Activated naive CD4-positive, alpha-beta T cell (primary cell): ENCODE measurements around the gene RIOK1.

ENCODE experiments used
- DNase-seq, 4 experiments: peaks; one replicate each; lab custom pipeline; 2025; lab: John Stamatoyannopoulos, UW

RIOK1 gene

DNA sequence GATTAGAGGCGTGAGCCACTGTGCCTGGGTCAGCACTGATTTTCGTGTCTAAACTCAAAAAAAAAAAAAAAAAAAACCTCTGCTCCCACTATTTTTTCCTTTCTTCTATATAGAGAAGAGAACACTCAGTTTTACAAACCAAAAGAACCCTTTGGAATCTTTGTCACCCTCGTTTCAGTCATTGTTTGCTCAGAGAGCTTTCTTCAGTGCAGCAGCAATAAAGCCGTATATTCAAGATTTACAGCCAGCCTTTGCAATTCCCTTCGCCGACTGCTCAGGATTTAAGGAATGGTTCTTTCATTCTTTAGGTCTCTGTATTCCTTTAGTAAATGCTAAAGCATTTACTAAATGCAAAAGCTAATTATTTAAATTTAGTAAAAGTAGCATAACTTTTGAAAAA, 20.1 kb downstream of the RIOK1 start:
- DNase-seq: no peak

DNA sequence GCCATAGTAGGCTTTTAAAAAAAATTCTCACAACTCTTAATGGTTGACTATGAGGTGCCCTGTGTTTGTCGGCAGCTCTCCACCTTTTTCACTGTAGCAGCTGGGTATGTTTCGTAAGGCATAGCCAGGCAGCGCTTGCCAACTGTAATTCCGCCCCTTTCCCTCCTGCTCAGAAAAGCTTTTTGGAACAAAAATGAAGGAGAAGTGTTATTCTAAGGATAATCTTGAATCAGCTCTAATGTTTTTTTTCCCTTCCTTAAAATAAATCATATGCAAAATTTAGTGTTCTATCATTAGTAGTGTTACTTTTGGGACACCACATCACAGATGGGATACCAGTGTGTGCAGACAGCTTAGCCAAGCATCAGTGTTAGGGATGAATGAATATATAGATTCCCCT, 21.2 kb downstream of the RIOK1 start:
- no peak for DNase-seq

DNA sequence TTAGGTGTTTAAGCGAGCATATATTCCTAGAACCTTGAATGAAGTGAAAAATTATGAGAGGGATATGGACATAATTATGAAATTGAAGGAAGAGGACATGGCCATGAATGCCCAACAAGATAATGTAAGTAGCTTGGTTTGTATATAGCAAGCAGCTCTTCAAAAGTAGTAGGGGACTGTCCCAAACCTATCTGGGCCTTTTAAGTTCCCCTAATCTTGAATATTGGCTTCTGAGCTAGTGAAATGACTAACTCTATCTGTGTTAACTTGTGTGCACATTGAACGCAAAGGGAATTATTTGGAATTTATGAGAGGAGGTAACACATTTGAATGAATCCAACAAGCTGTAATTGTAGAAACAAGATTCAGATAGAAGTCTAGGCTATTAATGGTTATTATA, 21.7 kb downstream of the RIOK1 start:
- DNase-seq: no peak

DNA sequence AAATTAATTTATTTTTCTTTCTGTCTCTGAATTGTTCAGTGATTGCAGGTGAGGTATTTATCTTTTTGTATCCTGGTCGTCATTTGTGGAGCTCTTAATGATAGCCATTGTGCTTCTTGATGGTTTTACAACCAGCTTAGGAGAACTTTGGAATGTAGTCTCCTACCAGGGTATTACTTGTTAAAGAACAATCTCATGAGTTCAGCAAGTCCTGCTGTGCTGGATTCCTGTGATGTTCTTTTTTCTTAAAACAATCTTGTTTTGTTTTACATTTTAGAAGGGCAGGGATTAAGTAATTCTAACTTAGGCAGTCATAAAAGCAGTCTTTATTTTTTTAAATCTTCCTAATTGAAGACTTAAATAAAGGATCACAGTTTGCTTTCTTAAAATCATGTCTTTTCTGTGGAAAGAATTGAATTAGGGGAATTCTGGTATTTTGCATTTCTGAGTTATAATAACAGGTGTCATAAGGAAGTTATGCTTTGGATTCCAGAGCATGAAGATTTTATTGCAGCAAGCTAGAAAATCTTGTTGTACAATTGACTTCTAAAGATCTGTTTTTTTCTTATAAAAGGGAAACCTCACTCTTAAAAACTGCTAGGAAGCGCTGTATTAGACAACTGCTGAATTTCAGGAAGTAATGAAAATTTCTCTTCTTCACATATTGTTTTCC, 23.7 kb downstream of the RIOK1 start:
- DNase-seq: no peak

DNA sequence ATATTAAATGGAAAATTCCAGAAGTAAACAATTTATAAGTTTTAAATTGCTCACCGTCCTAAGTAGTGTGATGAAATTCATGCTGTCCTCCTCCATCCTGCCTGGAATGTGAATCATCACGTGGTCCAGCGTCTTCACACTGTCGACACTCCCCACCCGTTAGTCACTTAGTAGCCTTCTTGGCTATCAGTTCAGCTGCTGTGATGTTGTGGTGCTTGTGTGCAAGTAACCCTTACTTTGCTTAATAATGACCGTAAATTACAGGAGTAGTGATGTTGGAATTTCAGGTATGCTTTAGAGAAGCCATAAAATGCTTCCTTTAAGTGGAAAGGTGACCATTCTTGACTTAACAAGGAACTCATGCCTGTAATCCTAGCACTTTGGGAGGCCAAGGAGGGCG, 25.2 kb downstream of the RIOK1 start:
- DNase-seq: no peak

DNA sequence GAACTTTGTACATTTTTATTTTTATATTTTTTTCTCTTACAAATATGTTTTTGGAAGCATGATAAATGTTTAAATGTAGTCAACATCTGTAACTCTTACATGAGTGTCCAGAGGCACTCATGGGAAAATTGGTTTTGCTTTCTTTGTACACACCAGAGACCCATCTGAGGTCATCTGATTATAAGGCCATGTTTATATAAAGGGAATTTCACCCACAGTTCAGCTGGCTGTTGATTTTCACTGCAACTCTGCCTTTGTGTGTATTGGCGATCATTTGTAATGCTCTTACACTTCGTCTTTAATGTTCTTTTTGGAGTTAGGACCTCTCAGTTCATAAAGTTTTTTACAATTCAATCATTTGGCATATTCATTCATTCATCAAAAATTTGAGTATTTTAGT, 28.1 kb downstream of the RIOK1 start:
- DNase-seq: no peak

DNA sequence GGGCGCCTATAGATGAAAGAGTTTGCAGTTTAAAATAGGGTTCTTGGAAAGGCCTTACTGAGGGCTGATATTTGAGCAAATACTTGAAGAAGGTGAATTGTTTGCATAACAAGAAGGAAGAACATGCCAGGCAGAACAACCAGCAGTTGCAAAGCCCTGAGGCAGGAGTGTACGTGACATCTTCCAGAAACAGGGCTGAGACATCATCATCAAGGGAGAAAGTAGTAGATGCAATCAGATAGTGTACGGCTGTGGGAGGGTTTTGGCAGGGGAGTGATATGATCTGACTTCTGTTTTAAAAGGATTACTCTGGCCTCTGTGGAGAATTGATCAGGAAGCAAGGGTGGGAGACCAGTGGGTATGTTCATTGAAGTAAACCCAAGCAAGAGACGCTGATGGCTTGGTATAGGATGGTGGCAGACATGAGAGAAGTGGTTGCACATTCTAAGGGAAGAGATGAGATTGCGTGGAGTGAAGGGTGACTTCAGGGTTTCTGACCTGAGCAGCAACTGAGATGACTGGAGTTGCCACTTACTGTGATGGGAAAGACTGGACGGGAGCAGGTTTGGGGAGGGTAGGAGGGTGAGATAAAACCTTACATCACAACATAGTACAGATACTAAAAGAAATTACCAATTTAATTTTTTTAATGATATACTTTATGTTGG, 28.8 kb downstream of the RIOK1 start:
- DNase-seq: no peak

DNA sequence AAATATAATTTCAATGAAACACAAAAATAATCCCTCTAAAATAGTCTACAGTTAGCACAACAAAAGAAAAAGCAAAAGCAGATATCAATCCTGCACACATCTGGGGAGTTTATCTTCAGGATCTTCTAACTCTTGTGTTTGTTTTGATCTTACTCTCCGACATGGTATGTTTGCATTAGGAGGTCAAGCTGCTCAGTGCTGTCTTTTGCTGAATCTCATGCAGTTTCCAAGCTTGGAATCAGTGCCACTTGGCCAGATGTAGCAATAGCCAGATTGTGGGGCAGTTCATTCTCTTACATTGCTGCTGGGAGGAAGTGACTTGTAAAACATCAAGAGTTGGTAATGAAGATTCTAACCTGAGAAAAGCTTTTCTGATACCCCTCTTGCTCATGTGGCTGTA, 29.5 kb downstream of the RIOK1 start:
- no peak for DNase-seq

DNA sequence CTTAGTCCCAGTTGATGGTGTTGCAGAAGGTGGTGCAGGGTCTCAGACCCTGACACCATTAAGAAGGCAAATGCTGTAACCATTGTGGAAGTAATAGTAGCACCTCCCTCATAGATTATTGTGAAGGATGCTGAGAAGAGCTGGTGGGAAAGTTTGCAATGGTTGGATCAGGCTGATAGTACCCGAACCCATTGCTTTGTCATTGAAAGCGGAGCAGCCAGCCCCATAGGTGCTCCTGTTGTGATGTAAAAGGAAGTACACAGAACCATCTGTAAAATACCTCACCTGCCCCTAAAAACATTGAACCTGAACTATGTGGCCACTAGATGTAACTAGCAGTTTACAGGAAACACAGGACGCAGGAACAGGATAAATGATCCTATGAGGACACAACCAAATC, 31.5 kb downstream of the RIOK1 start:
- no peak for DNase-seq

DNA sequence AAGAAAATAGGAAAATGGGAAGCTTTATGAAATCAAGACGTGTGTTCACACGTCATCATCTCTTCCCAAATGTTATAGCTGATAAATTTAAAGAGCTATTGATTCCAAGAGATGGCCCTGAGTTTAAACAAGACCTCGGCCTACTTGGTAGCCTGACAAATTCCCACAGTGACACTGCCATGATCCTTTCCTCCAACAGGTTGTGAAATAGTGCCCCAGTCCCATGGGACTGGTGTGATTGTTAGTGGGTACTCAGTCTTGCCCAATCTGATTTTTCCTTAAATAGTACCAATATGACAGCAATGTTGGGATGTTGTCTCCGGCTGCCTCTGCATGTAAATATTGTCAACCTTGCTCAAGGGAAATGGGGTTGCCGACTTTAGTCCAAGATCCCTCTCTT, 34.5 kb downstream of the RIOK1 start:
- DNase-seq: no peak

DNA sequence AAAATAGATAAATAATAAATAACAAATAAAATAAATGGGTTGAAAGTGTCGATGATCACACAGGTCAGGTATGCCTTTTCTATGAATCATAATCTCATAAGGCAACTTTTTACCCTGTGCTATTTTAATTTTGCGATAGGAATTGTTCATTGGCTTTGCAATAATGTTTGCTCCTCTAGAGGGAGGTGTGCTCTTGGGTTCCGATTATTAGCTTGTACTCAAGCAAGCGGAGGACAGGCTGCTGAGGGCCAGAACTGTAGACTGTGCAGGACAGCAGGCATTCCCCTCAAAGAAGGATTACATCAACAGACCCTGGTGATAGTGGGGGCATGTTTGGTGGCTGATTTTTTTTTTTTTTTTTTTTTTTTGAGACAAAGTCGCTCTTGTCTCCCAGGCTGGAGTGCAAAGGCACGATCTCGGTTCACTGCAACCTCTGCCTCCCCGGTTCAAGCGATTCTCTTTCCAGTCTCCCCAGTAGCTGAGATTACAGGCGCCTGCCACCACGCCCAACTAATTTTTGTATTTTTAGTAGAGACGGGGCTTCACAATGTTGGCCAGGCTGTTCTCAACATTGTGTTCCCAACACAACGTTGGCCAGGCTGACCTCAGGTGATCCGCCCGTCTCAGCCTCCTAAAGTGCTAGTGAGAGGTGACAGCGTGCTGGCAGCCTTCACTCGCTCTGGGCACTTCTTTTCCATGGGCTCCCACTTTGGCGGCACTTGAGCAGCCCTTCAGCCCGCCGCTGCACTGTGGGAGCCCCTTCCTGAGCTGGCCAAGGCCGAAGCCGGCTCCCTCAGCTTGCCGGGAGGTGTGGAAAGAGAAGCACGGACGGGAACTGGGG, 35.6 kb downstream of the RIOK1 start:
- no peak for DNase-seq

DNA sequence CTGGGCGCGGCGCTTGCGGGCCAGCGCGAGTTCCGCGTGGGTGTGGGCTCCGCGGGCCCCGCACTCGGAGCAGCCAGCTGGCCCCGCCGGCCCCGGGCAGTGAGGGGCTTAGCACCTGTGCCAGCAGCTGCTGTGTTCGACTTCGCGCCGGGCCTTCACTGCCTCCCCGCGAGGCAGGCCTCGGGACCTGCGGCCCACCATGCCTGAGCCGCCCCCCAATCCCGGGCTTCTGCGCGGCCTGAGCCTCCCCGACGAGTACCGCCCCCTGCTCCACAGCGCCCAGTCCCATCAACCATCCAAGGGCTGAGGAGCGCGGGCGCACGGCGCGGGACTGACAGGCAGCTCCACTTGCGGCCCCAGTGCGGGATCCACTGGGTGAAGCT, 36.2 kb downstream of the RIOK1 start:
- no peak for DNase-seq

DNA sequence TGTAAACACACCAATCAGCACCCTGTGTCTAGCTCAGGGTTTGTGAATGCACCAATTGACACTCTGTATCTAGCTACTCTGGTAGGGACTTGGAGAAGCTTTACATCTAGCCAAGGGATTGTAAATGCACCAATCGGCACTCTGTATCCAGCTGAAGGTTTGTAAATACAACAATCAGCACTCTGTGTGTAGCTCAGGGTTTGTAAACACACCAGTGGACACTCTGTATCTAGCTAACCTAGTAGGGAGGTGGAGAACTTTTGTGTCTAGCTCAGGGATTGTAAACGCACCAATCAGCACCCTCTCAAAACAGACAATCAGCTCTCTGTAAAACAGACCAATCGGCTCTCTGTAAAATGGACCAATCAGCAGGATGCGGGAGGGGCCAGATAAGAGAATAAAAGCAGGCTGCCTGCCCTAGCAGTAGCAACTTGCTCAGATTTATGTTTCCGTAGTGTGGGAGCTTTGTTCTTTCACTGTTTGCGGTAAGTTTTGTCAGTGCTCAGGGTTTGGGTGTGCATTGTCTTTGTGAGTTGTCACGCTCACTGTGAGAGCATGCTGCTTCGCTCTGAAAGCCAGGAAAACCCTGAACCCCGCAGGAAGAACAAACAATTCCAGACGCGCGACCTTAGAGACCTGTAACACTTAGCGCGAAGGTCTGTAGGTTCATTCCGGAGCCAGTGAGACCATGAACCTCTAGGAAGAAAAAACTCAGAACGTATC, 37.0 kb downstream of the RIOK1 start:
- DNase-seq: no peak

DNA sequence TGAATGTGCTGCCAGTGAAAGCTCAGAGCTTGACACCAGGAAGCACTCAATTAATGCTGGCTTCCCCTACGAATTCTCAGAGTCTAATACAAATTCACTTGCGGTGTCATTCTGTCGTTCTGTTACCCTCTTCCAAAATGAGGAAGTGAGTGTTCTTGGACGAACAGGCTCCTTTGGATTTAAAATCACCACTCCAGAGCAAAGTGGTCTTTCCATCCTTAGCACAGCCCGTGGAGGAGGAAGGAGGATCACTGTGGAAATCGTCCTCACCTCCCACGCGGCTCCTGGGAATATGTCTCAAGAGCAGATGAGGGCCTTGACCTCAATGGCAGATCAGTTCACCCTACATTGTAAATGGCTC, 41.7 kb downstream of the RIOK1 start:
- DNase-seq: no peak

DNA sequence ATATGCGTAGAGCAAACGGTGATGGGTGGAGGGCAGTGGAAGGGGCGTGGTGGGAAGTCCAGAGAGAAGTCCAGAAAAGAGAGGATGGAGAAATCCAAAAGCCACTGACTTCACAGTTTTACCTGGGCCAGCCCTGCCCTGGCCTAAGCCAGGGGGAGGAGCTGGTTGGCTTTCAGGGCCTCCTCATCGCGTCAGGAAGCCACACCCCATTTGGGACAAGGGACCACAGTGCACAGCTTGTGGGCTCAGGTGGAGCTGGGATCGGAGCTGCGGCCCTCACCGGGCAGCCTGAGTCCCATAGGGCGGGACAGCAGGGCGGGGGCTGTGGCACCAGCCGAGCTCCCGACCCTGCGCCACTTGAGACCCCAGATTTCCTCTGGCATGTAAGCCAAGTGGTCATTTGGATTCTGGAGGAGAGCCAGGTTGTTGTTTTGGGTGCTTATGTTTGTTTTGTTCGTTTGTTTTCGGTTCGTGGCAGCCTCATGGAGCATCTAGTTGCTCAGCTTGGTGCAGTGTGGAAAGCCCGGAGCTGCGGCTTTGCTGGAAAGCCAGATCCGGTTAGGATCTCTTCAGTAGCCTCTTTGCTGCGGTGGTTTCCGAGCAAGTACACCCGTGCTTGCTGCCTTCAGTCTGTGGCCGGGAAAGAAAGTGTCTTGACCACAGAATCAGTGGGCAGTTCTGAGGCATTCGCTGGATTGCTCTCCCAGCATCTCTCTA, 42.2 kb downstream of the RIOK1 start:
- no peak for DNase-seq

DNA sequence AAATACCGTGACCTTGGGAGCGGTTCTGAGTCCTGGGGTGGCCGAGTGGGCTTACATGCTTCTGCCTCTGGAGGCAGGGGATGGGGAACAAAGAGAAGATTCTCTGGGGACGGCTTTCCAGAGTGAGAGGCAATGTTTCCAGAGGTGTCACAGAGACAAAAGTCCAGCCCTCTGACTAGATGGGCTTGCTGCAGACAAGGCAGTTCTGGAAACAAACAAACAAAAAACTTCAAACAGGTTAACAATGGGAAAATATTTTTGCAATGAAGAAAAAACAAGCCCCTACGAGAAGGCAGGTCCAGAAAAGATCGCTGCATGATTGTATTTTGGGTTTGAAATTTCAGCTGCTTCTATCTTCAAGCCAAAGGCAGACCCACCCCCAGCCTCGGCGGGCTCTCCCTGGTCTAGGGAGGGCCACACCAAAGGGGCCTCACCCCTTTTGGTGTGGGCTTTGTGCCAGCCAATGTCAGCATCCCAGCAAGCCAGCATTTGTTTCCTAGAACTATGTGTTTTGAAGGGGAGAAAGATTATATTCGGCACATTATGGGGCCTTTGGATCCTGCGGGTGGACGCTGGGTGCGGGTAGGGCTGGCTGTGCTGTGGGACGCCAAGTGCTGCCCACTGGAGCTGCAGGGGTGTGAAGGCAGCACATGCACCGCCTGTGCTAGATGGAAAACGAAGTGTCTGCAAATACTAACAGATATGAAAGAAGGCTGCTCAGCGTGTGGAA, 42.9 kb downstream of the RIOK1 start:
- DNase-seq: no peak

DNA sequence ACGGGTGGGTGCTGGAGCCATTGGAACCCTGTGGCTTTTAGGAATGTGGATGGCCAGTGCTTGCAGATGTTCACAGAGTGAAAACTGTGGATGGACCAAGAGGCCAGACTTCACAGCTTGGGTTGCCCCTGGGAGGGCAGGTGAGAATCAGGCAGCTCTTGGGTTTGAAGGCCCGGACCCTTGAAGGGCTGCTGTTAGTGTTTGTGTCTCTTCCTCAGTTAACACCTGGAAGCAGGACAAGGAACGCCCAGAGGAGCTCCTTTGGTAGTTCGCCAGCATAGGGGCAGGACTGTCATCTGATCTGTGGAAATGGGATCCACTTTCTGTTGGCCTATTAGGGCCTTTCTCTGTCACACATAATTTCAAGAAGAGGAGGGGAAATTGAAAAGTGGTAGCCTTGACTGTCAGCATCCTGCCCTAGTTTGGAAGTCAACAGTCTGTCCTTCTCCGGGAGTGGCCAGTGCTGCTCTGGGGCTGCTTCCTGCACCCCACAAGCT, 43.6 kb downstream of the RIOK1 start:
- no peak for DNase-seq

DNA sequence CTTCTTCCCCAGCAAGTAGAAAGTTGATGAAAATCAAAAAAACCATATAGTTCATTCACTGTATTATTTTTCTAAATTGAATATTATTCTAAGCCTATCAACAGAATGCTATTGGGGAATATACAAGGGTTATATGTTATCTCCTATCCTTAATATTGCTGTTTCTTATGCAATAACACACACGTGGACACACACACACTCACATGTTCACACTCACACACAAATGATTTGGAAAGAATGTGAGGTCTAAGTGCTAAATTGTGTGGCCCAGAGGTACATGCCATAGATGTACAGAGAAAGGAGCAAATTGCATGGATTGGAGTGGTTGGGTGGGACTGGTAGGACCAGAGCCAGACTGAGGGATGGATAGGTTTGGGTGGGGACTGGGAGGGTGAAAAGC, 45.1 kb downstream of the RIOK1 start:
- DNase-seq: no peak

DNA sequence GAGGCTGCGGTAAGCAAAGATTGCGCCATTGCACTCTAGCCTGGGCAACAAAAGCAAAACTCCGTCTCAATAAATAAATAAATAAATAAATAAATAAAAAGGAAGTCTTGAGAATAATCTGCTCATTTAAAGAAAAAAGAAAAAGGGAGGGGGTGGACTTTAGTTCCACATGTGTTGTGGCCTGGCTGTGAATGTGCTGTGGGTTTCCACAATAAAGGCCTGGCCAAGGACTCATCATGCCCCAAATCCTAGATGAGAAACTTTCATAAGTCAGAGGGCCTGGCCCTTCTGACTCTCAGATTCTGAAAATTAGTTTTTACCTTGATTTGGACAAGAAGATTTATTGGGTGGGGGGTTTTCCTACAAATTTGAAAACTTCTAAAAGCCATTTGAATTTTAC, 48.4 kb downstream of the RIOK1 start:
- no peak for DNase-seq

DNA sequence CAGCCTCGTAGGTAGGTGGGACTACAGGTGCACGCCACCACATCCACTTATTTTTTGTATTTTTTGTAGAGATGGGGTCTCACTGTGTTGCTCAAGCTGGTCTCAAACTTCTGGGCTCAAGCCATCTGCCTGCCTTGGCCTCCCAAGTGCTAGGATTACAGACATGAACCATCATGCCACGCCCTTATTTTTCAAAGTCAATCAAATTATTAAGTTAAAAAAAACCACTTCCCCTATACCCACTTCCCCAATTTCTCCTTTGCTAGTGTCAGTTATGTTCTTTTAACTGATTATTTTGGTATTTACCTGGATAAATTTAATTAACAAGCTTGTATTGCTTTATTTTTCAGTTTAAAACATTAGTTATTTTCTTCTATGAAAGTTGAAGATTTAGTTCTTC, 49.6 kb downstream of the RIOK1 start:
- DNase-seq: no peak

DNA sequence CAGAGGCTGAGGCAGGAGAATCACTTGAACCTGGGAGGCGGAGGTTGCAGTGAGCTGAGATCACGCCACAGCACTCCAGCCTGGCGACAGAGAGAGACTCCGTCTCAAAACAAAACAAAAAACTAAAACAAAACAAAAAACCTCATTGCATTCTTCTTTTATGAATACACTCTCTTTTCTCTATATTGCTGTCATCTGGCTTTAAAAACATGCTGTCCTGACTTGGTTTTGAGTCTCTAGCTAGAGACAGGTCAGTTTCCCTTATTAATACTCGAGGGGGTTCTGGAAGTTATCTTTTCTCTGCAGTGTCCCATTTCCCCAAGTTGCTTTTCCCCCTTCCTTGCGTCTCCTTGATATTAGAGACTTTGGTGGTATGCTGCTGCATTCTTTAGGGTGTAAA, 50.9 kb downstream of the RIOK1 start:
- no peak for DNase-seq
